HepG2 (cell line): ENCODE data around the gene RNF40. TPM values are rescaled to one million over a fixed set of nuclear protein-coding genes. Genes with fewer than 3 reads are reported as not detected.

Source experiments
- CBX1 ChIP-seq: IDR thresholded peaks from one replicate; pipeline ENCODE4 v1.6.1; 2016; ENCODE audit warnings: antibody characterized with exemption, low read depth
- GTF3A ChIP-seq: sonication (generic); formaldehyde crosslinking; conservative IDR thresholded peaks from 2 replicates; pipeline ENCODE4 v1.4.0; 2020; ENCODE audit warnings: mild to moderate bottlenecking, missing genetic modification reagents
- MED1 ChIP-seq: sonication (generic); formaldehyde crosslinking; IDR thresholded peaks from 2 replicates; pipeline ENCODE4 v1.4.0; 2020; ENCODE audit warnings: missing genetic modification reagents
- NCOR1 ChIP-seq: fragments of 200-600 bp; sonication (generic); IDR thresholded peaks from 2 replicates; pipeline ENCODE4 v1.7.0; 2017; ENCODE audit warnings: antibody characterized with exemption, low read length, borderline replicate concordance
- NKX3-1 ChIP-seq: sonication (generic); formaldehyde crosslinking; IDR thresholded peaks from 2 replicates; pipeline ENCODE4 v1.5.0; 2020; ENCODE audit warnings: missing genetic modification reagents
- PRPF4 ChIP-seq: fragments of 200-400 bp; formaldehyde crosslinking; IDR thresholded peaks from 2 replicates; pipeline ENCODE4 v1.6.1; 2016; ENCODE audit warnings: low read length, low read depth; ENCODE audit not compliant: poor library complexity, severe bottlenecking
- PTBP1 ChIP-seq: fragments of 200-400 bp; formaldehyde crosslinking; IDR thresholded peaks from 2 replicates; pipeline ENCODE4 v1.6.1; 2018; ENCODE audit warnings: low read length, low read depth; ENCODE audit not compliant: poor library complexity, severe bottlenecking
- SAFB2 ChIP-seq: sonication (generic); formaldehyde crosslinking; IDR thresholded peaks from 2 replicates; pipeline ENCODE4 v1.5.1; 2020; ENCODE audit warnings: missing genetic modification reagents, low read depth, mild to moderate bottlenecking, borderline replicate concordance
- SKI ChIP-seq: fragments of 450-650 bp; IDR thresholded peaks from one replicate; pipeline ENCODE4 v1.6.1; 2018; ENCODE audit warnings: mild to moderate bottlenecking; ENCODE audit not compliant: partially characterized antibody
- TMF1 ChIP-seq: sonication (generic); formaldehyde crosslinking; IDR thresholded peaks from 2 replicates; pipeline ENCODE4 v1.8.1; 2022; ENCODE audit warnings: low read depth, missing genetic modification reagents
- U2AF1 ChIP-seq: fragments of 200-400 bp; formaldehyde crosslinking; optimal IDR thresholded peaks from 2 replicates; pipeline ENCODE3; 2017; ENCODE audit warnings: mild to moderate bottlenecking, low read depth, low read length
- ZNF792 ChIP-seq: IDR thresholded peaks from 2 replicates; pipeline ENCODE4 v1.6.1; 2016
- polyA plus RNA-seq, 8 experiments: library from polyadenylated mRNA; depleted of rRNA in 3 of 8; stranded (reverse) in 7 of 8; unstranded in 1 of 8; fragments of >200 nt; fragmentation: Illumina TruSeq in 4 of 8; extraction: Trizol in 4 of 8; gene quantifications; 2 replicates each; pipeline versions ENCODE4 v1.2.1 to v1.2.3, GENCODE V29; 2011 to 2016; ENCODE audit warnings: low read depth in 4 of 8, missing spikeins in 1 of 8, mixed read lengths in 1 of 8; ENCODE audit not compliant: insufficient read depth in 1 of 8
- total RNA-seq, 5 experiments: library from RNA; depleted of rRNA; stranded (reverse); fragments of >200 nt; fragmentation: Illumina TruSeq; extraction: Trizol; gene quantifications; 2 replicates each; pipeline ENCODE4 v1.2.3, GENCODE V29; 2016; ENCODE audit warnings: low read depth in 1 of 5
- TF ChIP-seq, protein P1 (sequence below): sonication (generic); formaldehyde crosslinking; IDR thresholded peaks from one replicate; pipeline ENCODE4 v1.5.1; 2020; ENCODE audit warnings: mild to moderate bottlenecking, missing genetic modification reagents; ENCODE audit errors: not compliant biosample characterization
- TF ChIP-seq, protein P2 (sequence below): sonication (generic); formaldehyde crosslinking; IDR thresholded peaks from 2 replicates; pipeline ENCODE4 v1.5.0; 2020; ENCODE audit warnings: mild to moderate bottlenecking, missing genetic modification reagents
- TF ChIP-seq, protein P3 (sequence below): sonication (generic); formaldehyde crosslinking; IDR thresholded peaks from 2 replicates; pipeline ENCODE4 v1.5.1; 2020; ENCODE audit warnings: missing genetic modification reagents, mild to moderate bottlenecking, borderline replicate concordance
- TF ChIP-seq, protein P4 (sequence below): IDR thresholded peaks from 2 replicates; pipeline ENCODE4 v1.6.1; 2016; ENCODE audit warnings: mild to moderate bottlenecking, missing biosample characterization, missing genetic modification reagents

Gene RNF40
- total and polyA plus RNA-seq, 2 of the 13 experiments (the other 11 are each of a cell fraction or from before 2014, with no cell fraction given), result 84.0 to 85.6 TPM

DNA sequence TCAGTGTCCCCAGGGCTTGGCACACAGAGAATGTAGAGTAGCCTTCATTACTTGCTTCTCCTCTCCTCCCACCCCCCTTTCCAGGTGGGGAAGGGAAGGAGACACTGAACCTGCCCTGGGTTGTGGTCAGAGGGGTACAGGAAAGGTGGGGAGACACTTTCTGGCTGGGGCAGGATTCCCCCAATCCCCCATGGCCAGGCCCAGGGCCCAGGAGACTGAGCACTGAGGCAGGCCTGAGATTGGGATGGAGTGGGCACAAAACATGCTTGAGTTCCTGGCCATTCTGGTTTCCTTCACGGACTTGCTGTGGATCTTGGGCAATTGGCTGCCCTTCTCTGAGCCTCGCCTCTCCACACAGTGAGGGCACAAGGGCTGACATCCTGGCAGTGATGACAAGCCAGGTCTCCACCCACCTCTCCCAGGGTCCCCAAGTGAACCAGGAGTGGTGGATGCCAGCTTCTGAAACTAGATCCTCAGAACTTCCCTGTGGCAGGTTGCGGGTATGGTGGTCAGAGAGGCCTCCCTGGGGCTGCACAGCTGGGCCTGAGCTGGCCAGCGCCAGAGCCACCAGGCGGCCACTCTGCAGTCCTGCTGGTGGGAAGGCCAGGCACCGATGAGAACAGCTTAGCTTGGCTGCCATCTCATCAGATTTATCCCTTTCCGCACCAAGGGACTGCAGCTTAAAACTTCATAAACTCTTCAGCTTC lies 15.6 kb downstream of the RNF40 start (continued):
- TF ChIP-seq U2AF1 (no peak), PTBP1 (no peak), CBX1 (no peak), SAFB2 (CRISPR knock-in tag) (no peak), SKI (no peak), TMF1 (CRISPR knock-in tag) (no peak), NKX3-1 (0 out of 2 replicates have a peak, but pooled peaks have one; percentile 25), GTF3A (CRISPR knock-in tag) (no peak), PRPF4 (no peak), MED1 (CRISPR knock-in tag) (0 out of 2 replicates have a peak, but pooled peaks have one; percentile 38), NCOR1 (no peak), ZNF792 (CRISPR knock-in tag) (no peak)
- TF ChIP-seq, protein P1, sequence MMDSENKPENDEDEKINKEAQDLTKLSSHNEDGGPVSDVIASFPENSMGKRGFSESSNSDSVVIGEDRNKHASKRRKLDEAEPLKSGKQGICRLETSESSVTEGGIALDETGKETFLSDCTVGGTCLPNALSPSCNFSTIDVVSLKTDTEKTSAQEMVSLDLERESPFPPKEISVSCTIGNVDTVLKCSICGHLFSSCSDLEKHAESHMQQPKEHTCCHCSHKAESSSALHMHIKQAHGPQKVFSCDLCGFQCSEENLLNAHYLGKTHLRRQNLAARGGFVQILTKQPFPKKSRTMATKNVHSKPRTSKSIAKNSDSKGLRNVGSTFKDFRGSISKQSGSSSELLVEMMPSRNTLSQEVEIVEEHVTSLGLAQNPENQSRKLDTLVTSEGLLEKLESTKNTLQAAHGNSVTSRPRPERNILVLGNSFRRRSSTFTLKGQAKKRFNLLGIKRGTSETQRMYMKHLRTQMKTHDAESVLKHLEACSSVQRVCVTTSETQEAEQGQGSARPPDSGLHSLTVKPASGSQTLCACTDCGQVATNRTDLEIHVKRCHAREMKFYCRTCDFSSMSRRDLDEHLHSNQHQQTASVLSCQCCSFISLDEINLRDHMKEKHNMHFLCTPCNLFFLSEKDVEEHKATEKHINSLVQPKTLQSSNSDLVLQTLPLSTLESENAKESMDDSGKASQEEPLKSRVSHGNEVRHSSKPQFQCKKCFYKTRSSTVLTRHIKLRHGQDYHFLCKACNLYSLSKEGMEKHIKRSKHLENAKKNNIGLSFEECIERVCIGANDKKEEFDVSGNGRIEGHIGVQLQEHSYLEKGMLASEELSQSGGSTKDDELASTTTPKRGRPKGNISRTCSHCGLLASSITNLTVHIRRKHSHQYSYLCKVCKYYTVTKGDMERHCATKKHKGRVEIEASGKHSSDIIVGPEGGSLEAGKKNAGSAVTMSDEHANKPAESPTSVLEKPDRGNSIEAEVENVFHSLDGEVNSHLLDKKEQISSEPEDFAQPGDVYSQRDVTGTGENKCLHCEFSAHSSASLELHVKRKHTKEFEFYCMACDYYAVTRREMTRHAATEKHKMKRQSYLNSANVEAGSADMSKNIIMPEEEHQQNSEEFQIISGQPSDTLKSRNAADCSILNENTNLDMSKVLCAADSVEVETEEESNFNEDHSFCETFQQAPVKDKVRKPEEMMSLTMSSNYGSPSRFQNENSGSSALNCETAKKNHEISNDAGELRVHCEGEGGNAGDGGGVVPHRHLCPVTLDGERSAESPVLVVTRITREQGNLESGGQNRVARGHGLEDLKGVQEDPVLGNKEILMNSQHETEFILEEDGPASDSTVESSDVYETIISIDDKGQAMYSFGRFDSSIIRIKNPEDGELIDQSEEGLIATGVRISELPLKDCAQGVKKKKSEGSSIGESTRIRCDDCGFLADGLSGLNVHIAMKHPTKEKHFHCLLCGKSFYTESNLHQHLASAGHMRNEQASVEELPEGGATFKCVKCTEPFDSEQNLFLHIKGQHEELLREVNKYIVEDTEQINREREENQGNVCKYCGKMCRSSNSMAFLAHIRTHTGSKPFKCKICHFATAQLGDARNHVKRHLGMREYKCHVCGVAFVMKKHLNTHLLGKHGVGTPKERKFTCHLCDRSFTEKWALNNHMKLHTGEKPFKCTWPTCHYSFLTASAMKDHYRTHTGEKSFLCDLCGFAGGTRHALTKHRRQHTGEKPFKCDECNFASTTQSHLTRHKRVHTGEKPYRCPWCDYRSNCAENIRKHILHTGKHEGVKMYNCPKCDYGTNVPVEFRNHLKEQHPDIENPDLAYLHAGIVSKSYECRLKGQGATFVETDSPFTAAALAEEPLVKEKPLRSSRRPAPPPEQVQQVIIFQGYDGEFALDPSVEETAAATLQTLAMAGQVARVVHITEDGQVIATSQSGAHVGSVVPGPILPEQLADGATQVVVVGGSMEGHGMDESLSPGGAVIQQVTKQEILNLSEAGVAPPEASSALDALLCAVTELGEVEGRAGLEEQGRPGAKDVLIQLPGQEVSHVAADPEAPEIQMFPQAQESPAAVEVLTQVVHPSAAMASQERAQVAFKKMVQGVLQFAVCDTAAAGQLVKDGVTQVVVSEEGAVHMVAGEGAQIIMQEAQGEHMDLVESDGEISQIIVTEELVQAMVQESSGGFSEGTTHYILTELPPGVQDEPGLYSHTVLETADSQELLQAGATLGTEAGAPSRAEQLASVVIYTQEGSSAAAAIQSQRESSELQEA (CRISPR knock-in tag), result no peak
- TF ChIP-seq, protein P2, sequence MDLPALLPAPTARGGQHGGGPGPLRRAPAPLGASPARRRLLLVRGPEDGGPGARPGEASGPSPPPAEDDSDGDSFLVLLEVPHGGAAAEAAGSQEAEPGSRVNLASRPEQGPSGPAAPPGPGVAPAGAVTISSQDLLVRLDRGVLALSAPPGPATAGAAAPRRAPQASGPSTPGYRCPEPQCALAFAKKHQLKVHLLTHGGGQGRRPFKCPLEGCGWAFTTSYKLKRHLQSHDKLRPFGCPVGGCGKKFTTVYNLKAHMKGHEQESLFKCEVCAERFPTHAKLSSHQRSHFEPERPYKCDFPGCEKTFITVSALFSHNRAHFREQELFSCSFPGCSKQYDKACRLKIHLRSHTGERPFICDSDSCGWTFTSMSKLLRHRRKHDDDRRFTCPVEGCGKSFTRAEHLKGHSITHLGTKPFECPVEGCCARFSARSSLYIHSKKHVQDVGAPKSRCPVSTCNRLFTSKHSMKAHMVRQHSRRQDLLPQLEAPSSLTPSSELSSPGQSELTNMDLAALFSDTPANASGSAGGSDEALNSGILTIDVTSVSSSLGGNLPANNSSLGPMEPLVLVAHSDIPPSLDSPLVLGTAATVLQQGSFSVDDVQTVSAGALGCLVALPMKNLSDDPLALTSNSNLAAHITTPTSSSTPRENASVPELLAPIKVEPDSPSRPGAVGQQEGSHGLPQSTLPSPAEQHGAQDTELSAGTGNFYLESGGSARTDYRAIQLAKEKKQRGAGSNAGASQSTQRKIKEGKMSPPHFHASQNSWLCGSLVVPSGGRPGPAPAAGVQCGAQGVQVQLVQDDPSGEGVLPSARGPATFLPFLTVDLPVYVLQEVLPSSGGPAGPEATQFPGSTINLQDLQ (CRISPR knock-in tag), result no peak
- TF ChIP-seq, protein P3, sequence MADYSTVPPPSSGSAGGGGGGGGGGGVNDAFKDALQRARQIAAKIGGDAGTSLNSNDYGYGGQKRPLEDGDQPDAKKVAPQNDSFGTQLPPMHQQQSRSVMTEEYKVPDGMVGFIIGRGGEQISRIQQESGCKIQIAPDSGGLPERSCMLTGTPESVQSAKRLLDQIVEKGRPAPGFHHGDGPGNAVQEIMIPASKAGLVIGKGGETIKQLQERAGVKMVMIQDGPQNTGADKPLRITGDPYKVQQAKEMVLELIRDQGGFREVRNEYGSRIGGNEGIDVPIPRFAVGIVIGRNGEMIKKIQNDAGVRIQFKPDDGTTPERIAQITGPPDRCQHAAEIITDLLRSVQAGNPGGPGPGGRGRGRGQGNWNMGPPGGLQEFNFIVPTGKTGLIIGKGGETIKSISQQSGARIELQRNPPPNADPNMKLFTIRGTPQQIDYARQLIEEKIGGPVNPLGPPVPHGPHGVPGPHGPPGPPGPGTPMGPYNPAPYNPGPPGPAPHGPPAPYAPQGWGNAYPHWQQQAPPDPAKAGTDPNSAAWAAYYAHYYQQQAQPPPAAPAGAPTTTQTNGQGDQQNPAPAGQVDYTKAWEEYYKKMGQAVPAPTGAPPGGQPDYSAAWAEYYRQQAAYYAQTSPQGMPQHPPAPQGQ (CRISPR knock-in tag), result no peak
- TF ChIP-seq, protein P4, sequence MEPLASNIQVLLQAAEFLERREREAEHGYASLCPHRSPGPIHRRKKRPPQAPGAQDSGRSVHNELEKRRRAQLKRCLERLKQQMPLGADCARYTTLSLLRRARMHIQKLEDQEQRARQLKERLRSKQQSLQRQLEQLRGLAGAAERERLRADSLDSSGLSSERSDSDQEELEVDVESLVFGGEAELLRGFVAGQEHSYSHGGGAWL (CRISPR knock-in tag), result no peak
